Hepatic stellate cell (primary cell): ENCODE results near the gene SLC13A3.

Experiments used
- DNase-seq: peaks from one replicate; pipeline ENCODE4 v3.0.0; 2011; ENCODE audit warnings: low spot score

SLC13A3 gene

GRCh38 chr20:46605978-46606816, 45.1 kb downstream of the SLC13A3 start:
- DNase-seq, result no peak

- DNase-seq, result no peak
These were observed 46.1 kb downstream of the SLC13A3 start for GRCh38 chr20:46605181-46605580.

GRCh38 chr20:46604551-46605133, 46.6 kb downstream of the SLC13A3 start:
- DNase-seq, result no peak

- no peak for DNase-seq
These were observed 48.8 kb downstream of the SLC13A3 start for GRCh38 chr20:46602429-46602828.

GRCh38 chr20:46601603-46602122, 49.6 kb downstream of the SLC13A3 start:
- no peak for DNase-seq

- no peak for DNase-seq
These were observed 50.9 kb downstream of the SLC13A3 start for GRCh38 chr20:46600286-46600752.

- no peak for DNase-seq
These were observed 51.9 kb downstream of the SLC13A3 start for GRCh38 chr20:46599227-46599987.

- no peak for DNase-seq
These were observed 55.3 kb downstream of the SLC13A3 start for GRCh38 chr20:46595933-46596332.

GRCh38 chr20:46594725-46595124, 56.5 kb downstream of the SLC13A3 start:
- DNase-seq, result no peak

- DNase-seq, result no peak
These were observed 58.5 kb downstream of the SLC13A3 start for GRCh38 chr20:46592580-46593362.

GRCh38 chr20:46590443-46590842, 60.8 kb downstream of the SLC13A3 start:
- no peak for DNase-seq

- DNase-seq, result no peak
These were observed 62.4 kb downstream of the SLC13A3 start for GRCh38 chr20:46588532-46589511.

- no peak for DNase-seq
These were observed 63.3 kb downstream of the SLC13A3 start for GRCh38 chr20:46587986-46588385.

GRCh38 chr20:46586724-46587123, 64.5 kb downstream of the SLC13A3 start:
- DNase-seq, result no peak

GRCh38 chr20:46584508-46584907, 66.8 kb downstream of the SLC13A3 start:
- DNase-seq, result no peak

- no peak for DNase-seq
These were observed 67.6 kb downstream of the SLC13A3 start for GRCh38 chr20:46583411-46584214.

- no peak for DNase-seq
These were observed 68.6 kb downstream of the SLC13A3 start for GRCh38 chr20:46582648-46583047.

GRCh38 chr20:46581391-46581790, 69.9 kb downstream of the SLC13A3 start:
- DNase-seq, result no peak

GRCh38 chr20:46580613-46581205, 70.5 kb downstream of the SLC13A3 start:
- DNase-seq, result no peak
